Adrenal gland (tissue), 12 donors: ENCODE measurements around the gene JAM3. TPM values are rescaled to one million over a fixed set of nuclear protein-coding genes. Genes with fewer than 3 reads are reported as not detected.

Experiments used
- DNase-seq, 7 donors: peaks; one replicate each; pipeline ENCODE4 v3.0.0-alpha.2; 2019 to 2020
- H3K27ac ChIP-seq, 5 donors: fragments of 200-600 bp; sonication (generic) in 4 of 5; 1 replicate in 3 of 5; 2 replicates in 2 of 5; pipeline versions ENCODE4 v1.5.1 to v1.8.0; 2016 to 2020; ENCODE audit warnings: mild to moderate bottlenecking in 1 of 5
- H3K27me3 ChIP-seq: fragments of 200-600 bp; 2 replicates; pipeline ENCODE4 v1.8.0; 2021
- H3K36me3 ChIP-seq, 2 donors: fragments of 200-600 bp; replicated peaks in 1 of 2; 1 replicate in 1 of 2; 2 replicates in 1 of 2; pipeline versions ENCODE4 v1.5.1 to v1.8.0; 2018 to 2022
- H3K4me1 ChIP-seq, 2 donors: fragments of 200-600 bp; replicated peaks in 1 of 2; 1 replicate in 1 of 2; 2 replicates in 1 of 2; pipeline versions ENCODE4 v1.5.1 to v1.8.0; 2018 to 2021
- H3K4me3 ChIP-seq, 4 donors: fragments of 200-600 bp; sonication (generic) in 3 of 4; one replicate each; pipeline ENCODE4 v1.5.1; 2016 to 2018
- H3K9me3 ChIP-seq, 3 donors: fragments of 200-600 bp; sonication (generic) in 1 of 3; replicated peaks in 1 of 3; 1 replicate in 2 of 3; 2 replicates in 1 of 3; pipeline versions ENCODE4 v1.5.1 to v1.8.0; 2016 to 2021
- CTCF ChIP-seq, 6 experiments: fragments of 450-650 bp in 4 of 6; fragments of 200-600 bp in 2 of 6; sonication (generic) in 1 of 6; IDR thresholded peaks; 1 replicate in 5 of 6; 2 replicates in 1 of 6; pipeline versions ENCODE4 v1.5.1 to v1.8.0; 2016 to 2021; ENCODE audit warnings: antibody characterized with exemption in 6 of 6, mild to moderate bottlenecking in 2 of 6, moderate library complexity in 1 of 6
- POLR2A ChIP-seq, 2 donors: fragments of 450-650 bp; IDR thresholded peaks; one replicate each; pipeline ENCODE4 v1.6.1; 2017; ENCODE audit warnings: antibody characterized with exemption in 2 of 2, mild to moderate bottlenecking in 2 of 2, moderate library complexity in 1 of 2
- whole genome bisulfite sequencing, 4 donors: extraction: QIAGEN DNeasy Blood & Tissue Kit in 2 of 4; methylation state at CpG; one replicate each; pipeline versions ENCODE4 v1.1.5 to v1.1.7; 2013 to 2017; 5-methylcytosine and 5-hydroxymethylcytosine counted together
- intact Hi-C, 2 donors: fragments of 100-400 bp; cut with DNase I; formaldehyde crosslinking; loops; one replicate each; pipeline versions ENCODE4 v1.14.1 to v1.15.0; 2022 to 2023
- polyA plus RNA-seq, 3 donors: library from polyadenylated mRNA; stranded (reverse); fragments of 200-250 nt in 2 of 3; fragments of 350-450 nt in 1 of 3; fragmentation: Illumina TruSeq in 1 of 3; extraction: RNeasy Lipid Tissue Mini Kit (QIAGEN cat#74804) in 1 of 3; gene quantifications; one replicate each; pipeline ENCODE4 v1.2.3, GENCODE V29; 2013 to 2014
- total RNA-seq, 9 donors: library from RNA; depleted of rRNA in 4 of 9; stranded (reverse); fragments of >200 nt in 4 of 9; fragments of 120-200 nt in 1 of 9; fragmentation: NEBNext Ultra II Directional in 1 of 9; extraction: Animal tissue kit (Norgen Biotek cat#: 25700) in 1 of 9; gene quantifications; one replicate each; pipeline versions ENCODE4 v1.1.0 to v1.2.4, GENCODE V29; 2013 to 2023
- donor health status: healthy with polysubstance abuse.
- donor health status: Bipolar disorder and iron deficiency.
- donor health status: DM: yes; HTN: yes; CAD: no.
- donor health status: DM: no; HTN: no; CAD: no.
- donor health status: DM: no; HTN: no; CAD: no.
- donor health status: DM: yes; HTN: yes; CAD: no.

Gene JAM3
- total and polyA plus RNA-seq, 12 donors, result 18.0 to 42.2 (median 31.9) TPM

GRCh38 chr11:134139873-134140331 lies 71.0 kb downstream of the JAM3 start:
- no peaks in the 10 kb centered on the region for H3K27me3 ChIP-seq
- peak; percentile 83 to 95 (median 93) for TF ChIP-seq CTCF (IDR thresholded peaks at IDR 0.05)
- TF ChIP-seq POLR2A (IDR thresholded peaks at IDR 0.05), result no peak
- no peak overlapping the region for H3K4me3 ChIP-seq
- H3K4me1 ChIP-seq, result peaks cover 0 to 9% of the 10 kb centered on the region in 2 donors
- peaks cover 0 to 7% of the 10 kb centered on the region in 2 donors for H3K36me3 ChIP-seq
- H3K9me3 ChIP-seq, result no peaks in the 10 kb centered on the region
- 37 to 45% (median 41%) methylated on average over 9 to 10 of the region's 10 CpGs for WGBS, 4 donors
- peak; percentile 63 to 92 (median 80) for DNase-seq
- peak overlapping the region in 2 of 5 donors; percentile 38 to 74 for H3K27ac ChIP-seq
- intact Hi-C loops, result loop anchor here (2.0 to 10.0 kb wide), 4 partner anchors 89 to 213 kb away; no protein-coding TSS in a partner anchor

GRCh38 chr11:134140961-134141490 lies 72.2 kb downstream of the JAM3 start:
- intact Hi-C loops, result loop anchor here (2.0 to 10.0 kb wide), 4 partner anchors 90 to 214 kb away; no protein-coding TSS in a partner anchor
- Histone ChIP-seq H3K27me3 (no peaks in the 10 kb centered on the region), H3K4me3 (no peak overlapping the region), H3K4me1 (peaks cover 0 to 9% of the 10 kb centered on the region in 2 donors), H3K27ac (no peak overlapping the region), H3K9me3 (no peaks in the 10 kb centered on the region), H3K36me3 (peaks cover 0 to 9% of the 10 kb centered on the region in 2 donors)
- TF ChIP-seq POLR2A (IDR thresholded peaks at IDR 0.05) (no peak), CTCF (IDR thresholded peaks at IDR 0.05) (no peak)
- WGBS, 4 donors, result 87 to 95% (median 91%) methylated on average over 7 of the region's 7 CpGs
- DNase-seq, result no peak

- intact Hi-C loops, result loop anchor here (5.0 to 10.0 kb wide), 3 partner anchors 100 to 215 kb away; no protein-coding TSS in a partner anchor
- peaks cover 0 to 10% of the 10 kb centered on the region in 2 donors for H3K36me3 ChIP-seq
- DNase-seq, result no peak
- no peaks in the 10 kb centered on the region for H3K9me3 ChIP-seq
- 95 to 96% (median 95%) methylated on average over 6 of the region's 6 CpGs for WGBS, 4 donors
- H3K4me3 ChIP-seq, result no peak overlapping the region
- TF ChIP-seq CTCF (IDR thresholded peaks at IDR 0.05) (no peak), POLR2A (IDR thresholded peaks at IDR 0.05) (no peak)
- H3K27ac ChIP-seq, result no peak overlapping the region
- peaks cover 0 to 9% of the 10 kb centered on the region in 2 donors for H3K4me1 ChIP-seq
- H3K27me3 ChIP-seq, result no peaks in the 10 kb centered on the region
Measured at GRCh38 chr11:134142536-134142935, 73.7 kb downstream of the JAM3 start.

- H3K27ac ChIP-seq, result no peak overlapping the region
Measured at GRCh38 chr11:134143801-134144200, 74.9 kb downstream of the JAM3 start.

More at GRCh38 chr11:134143801-134144200, 74.9 kb downstream of the JAM3 start:
- Histone ChIP-seq H3K36me3 (peaks cover 0 to 17% of the 10 kb centered on the region in 2 donors), H3K4me1 (peaks cover 0 to 9% of the 10 kb centered on the region in 2 donors), H3K27me3 (no peaks in the 10 kb centered on the region), H3K9me3 (no peaks in the 10 kb centered on the region), H3K4me3 (no peak overlapping the region)
- WGBS, 4 donors, result 71 to 73% (median 72%) methylated on average over 3 of the region's 3 CpGs
- TF ChIP-seq CTCF (IDR thresholded peaks at IDR 0.05) (no peak), POLR2A (IDR thresholded peaks at IDR 0.05) (no peak)
- intact Hi-C loops, result loop anchor here (5.0 to 10.0 kb wide), 3 partner anchors 102 to 216 kb away; no protein-coding TSS in a partner anchor
- DNase-seq, result no peak
